ENCODE data around the gene LEAP2. TPM values are rescaled to one million over a fixed set of nuclear protein-coding genes. Genes with fewer than 3 reads are reported as not detected.

LEAP2 gene
- total RNA-seq, 1 donor from 2014 or later = 4.2 TPM

- H3K27ac ChIP-seq = no peak overlapping the region
- DNase-seq (ENCODE audit: extremely low spot score in 2 of 2) = no peak
- H3K9me3 ChIP-seq = no peaks in the 10 kb centered on the region
- no peak overlapping the region for H3K4me3 ChIP-seq
- intact Hi-C loops (cut with DNase I) = loop anchor here (5.0 kb wide), 1 partner anchor 39 kb away; the partner anchor contains the start of genes GDF9 and UQCRQ
- no peaks in the 10 kb centered on the region for H3K27me3 ChIP-seq
- H3K36me3 ChIP-seq = no peaks in the 10 kb centered on the region
- H3K4me1 ChIP-seq = peaks cover 20% of the 10 kb centered on the region
- no peak for TF ChIP-seq POLR2AphosphoS5 (IDR thresholded peaks at IDR 0.05; ENCODE audit: insufficient read depth in 1 of 2, low read depth in 1 of 2)
- TF ChIP-seq, protein P1, sequence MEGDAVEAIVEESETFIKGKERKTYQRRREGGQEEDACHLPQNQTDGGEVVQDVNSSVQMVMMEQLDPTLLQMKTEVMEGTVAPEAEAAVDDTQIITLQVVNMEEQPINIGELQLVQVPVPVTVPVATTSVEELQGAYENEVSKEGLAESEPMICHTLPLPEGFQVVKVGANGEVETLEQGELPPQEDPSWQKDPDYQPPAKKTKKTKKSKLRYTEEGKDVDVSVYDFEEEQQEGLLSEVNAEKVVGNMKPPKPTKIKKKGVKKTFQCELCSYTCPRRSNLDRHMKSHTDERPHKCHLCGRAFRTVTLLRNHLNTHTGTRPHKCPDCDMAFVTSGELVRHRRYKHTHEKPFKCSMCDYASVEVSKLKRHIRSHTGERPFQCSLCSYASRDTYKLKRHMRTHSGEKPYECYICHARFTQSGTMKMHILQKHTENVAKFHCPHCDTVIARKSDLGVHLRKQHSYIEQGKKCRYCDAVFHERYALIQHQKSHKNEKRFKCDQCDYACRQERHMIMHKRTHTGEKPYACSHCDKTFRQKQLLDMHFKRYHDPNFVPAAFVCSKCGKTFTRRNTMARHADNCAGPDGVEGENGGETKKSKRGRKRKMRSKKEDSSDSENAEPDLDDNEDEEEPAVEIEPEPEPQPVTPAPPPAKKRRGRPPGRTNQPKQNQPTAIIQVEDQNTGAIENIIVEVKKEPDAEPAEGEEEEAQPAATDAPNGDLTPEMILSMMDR (IDR thresholded peaks at IDR 0.05) = no peak
- TF ChIP-seq POLR2A (IDR thresholded peaks at IDR 0.05) = no peak
Observed at GRCh38 chr5:132827943-132828673, 45.4 kb upstream of the LEAP2 start.

DNA sequence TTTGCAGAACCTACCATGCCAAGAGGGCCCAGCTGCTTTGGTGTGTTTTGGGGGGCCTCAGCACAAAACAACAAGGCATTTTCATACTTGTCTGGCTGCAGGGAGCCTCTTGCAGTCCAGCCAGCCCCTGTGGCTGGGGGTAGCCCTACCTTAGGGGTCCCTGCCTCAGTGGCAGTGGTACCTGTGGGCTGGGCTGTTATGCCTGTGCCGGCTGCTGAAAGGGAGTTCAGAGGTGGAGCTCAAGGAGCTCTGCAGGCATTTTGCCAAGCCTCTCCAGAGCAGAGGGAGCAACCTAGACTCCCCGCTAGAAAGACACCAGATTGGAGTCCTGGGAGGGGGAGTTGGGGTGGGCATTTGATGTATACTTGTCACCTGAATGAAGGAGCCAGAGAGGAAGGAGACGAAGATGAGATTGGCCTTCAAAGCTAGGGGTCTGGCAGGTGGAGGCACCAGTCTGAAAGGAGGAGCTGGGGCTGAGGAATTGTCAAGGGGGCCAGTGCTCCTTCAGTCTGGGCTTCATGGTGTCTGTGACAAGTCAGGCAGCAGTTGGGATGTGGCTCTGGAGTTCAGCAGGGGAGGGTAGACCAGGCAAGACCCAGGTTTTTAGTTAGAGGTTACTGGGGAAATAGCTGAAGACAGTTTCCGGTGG, 44.5 kb upstream of the LEAP2 start:
- peaks cover 15% of the 10 kb centered on the region for H3K4me1 ChIP-seq
- H3K9me3 ChIP-seq = no peaks in the 10 kb centered on the region
- peak overlapping the region; percentile 79 for H3K27ac ChIP-seq
- TF ChIP-seq POLR2AphosphoS5 (IDR thresholded peaks at IDR 0.05; ENCODE audit: insufficient read depth in 1 of 2, low read depth in 1 of 2) (no peak), POLR2A (IDR thresholded peaks at IDR 0.05) (no peak)
- TF ChIP-seq, protein P1 (IDR thresholded peaks at IDR 0.05) = no peak
- H3K27me3 ChIP-seq = no peaks in the 10 kb centered on the region
- intact Hi-C loops (cut with DNase I) = loop anchor here (5.0 kb wide), 1 partner anchor 38 kb away; the partner anchor contains the start of genes GDF9 and UQCRQ
- no peaks in the 10 kb centered on the region for H3K36me3 ChIP-seq
- peak overlapping the region; percentile 59 to 70 for H3K4me3 ChIP-seq
- no peak for DNase-seq (ENCODE audit: extremely low spot score in 2 of 2)

DNA sequence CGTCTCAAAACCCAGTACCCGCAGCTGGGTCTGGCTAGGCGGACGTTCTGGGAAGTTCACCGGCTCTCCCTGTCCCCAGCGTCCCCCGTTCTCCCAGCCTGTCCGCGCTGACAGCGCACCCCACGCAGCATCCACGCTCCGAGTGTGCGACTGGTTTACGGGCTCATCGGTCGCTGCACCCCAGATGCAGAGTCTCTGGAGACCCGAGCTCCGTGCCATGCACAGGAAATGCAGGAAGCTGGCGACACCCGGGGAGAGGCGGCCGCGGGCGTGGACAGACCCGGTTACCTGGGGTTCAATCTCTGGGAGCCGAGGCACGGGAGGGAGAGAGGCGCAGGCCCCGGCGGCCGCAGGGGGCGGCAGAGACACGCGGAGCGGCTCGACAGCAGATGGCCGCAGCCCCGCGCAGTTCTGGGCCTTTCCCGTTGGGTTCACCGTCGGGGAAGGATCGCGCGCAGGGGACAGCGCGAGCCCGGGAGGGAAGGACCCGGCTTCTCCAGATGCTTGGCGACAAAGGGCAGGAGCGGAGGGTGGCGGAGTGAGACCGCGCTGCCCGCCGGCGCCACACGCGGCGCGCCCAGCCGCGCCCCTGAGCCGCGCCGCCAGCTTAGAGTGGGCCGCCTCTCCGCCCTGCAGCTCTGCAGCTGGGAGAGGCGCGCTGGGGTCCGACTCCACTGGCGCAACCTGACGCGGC, 43.6 kb upstream of the LEAP2 start:
- Histone ChIP-seq H3K4me1 (peaks cover 15% of the 10 kb centered on the region), H3K36me3 (no peaks in the 10 kb centered on the region), H3K9me3 (no peaks in the 10 kb centered on the region), H3K27ac (peak overlapping the region; percentile 79), H3K27me3 (no peaks in the 10 kb centered on the region), H3K4me3 (peak overlapping the region; percentile 59 to 70)
- intact Hi-C loops (cut with DNase I) = loop anchor here (5.0 kb wide), 1 partner anchor 37 kb away; the partner anchor contains the start of genes GDF9 and UQCRQ
- TF ChIP-seq POLR2AphosphoS5 (IDR thresholded peaks at IDR 0.05; ENCODE audit: insufficient read depth in 1 of 2, low read depth in 1 of 2) = peak in 1 of 2 donors; percentile 43
- no peak for TF ChIP-seq POLR2A (IDR thresholded peaks at IDR 0.05)
- TF ChIP-seq, protein P1 (IDR thresholded peaks at IDR 0.05) = peak; percentile 27 to 76 (median 74)
- DNase-seq (ENCODE audit: extremely low spot score in 2 of 2) = no peak

DNA sequence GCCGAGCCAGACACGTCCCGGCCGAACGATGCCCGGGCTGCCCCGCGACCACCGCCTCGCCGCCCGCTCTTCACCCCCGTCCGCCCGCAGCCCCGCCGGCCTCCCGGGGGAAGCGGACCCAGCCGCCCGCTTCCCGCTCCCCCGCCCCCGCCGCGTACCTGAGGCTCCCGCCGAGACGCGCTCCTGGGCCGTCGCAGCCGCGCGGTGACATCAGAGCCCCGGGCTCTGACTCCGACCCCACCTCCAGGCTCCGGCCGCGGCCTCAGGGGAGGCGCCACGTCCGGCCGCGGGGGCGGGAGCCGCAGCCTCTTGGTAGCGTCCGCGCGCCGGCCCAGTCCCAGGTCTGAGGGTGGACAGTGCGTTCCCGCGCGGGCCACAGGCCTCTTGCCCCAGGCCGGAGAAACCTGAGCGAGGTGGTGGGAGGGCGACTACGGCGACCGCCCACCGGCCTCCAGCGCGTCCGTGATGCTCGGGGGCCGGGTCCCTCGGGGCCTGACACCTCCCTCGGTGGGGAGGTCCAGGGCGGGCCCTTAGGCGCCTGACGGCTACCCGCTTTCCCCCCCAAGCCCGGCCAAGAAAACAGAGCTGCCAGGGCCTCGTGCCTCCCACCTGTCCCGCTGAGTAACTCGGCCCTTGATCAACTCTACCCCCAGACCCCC, 42.9 kb upstream of the LEAP2 start, which contains the start of gene SHROOM1:
Gene SHROOM1 (minus strand): TSS at position 212 of the 659 bp plus-strand sequence. CDS start 4,507 bp downstream, outside the sequence.
- no peak for DNase-seq (ENCODE audit: extremely low spot score in 2 of 2)
- Histone ChIP-seq H3K36me3 (no peaks in the 10 kb centered on the region), H3K9me3 (no peaks in the 10 kb centered on the region), H3K27ac (peak within 1 kb of the TSS; percentile 79), H3K4me1 (peaks cover 15% of the 10 kb centered on the region), H3K4me3 (peak within 1 kb of the TSS; percentile 59 to 70), H3K27me3 (no peaks in the 10 kb centered on the region)
- no peak for TF ChIP-seq POLR2AphosphoS5 (IDR thresholded peaks at IDR 0.05; ENCODE audit: insufficient read depth in 1 of 2, low read depth in 1 of 2)
- no peak for TF ChIP-seq POLR2A (IDR thresholded peaks at IDR 0.05)
- TF ChIP-seq, protein P1 (IDR thresholded peaks at IDR 0.05) = no peak
- intact Hi-C loops (cut with DNase I) = no loop called here

All from vagina (tissue), 2 donors.